NCI-H1092 (cell line): ENCODE measurements around the gene RBM34.
"Not testable (repeated sequence)": the region's sequence is repeated elsewhere in the genome, so short reads cannot be mapped to it uniquely, and the experiment has no call there.

ENCODE experiments used
- DNase-seq: peaks from one replicate; lab custom pipeline; 2025; lab: John Stamatoyannopoulos, UW

Gene RBM34

GRCh38 chr1:235091319-235092044 lies 69.6 kb downstream of the RBM34 start:
- DNase-seq: not testable (repeated sequence)

- DNase-seq: no peak
These were observed 70.5 kb downstream of the RBM34 start for GRCh38 chr1:235090406-235091069.

GRCh38 chr1:235088907-235089306 lies 72.1 kb downstream of the RBM34 start:
- no peak for DNase-seq

GRCh38 chr1:235088430-235088829 lies 72.6 kb downstream of the RBM34 start:
- no peak for DNase-seq

GRCh38 chr1:235087906-235088305 lies 73.1 kb downstream of the RBM34 start:
- no peak for DNase-seq

- DNase-seq: not testable (repeated sequence)
These were observed 75.5 kb downstream of the RBM34 start for GRCh38 chr1:235085411-235086117.
